SK-N-SH treated with all-trans-retinoic acid at 6 μM for 48 hours (cell line): ENCODE measurements around the gene SCN2A.
A peak's percentile ranks its signal among the peaks of the same experiment; 100 is the strongest.

Experiments
- ATAC-seq: fragments of 200-7000 bp; cut with Tn5 transposase; 3 replicates; pipeline ENCODE4 v1.9.1; 2020; ENCODE audit warnings: mild to moderate bottlenecking, moderate library complexity
- ARNTL ChIP-seq: fragments of 450-650 bp; formaldehyde crosslinking; IDR thresholded peaks from 2 replicates; pipeline ENCODE4 v1.5.0; 2020; ENCODE audit warnings: low read depth, mild to moderate bottlenecking, moderate library complexity, borderline replicate concordance
- BACH2 ChIP-seq: fragments of 250-450 bp; sonication (Bioruptor Pico); IDR thresholded peaks from 2 replicates; pipeline ENCODE4 v1.9.0; 2021; ENCODE audit warnings: mild to moderate bottlenecking, borderline replicate concordance
- CSDC2 ChIP-seq: fragments of 250-450 bp; sonication (Bioruptor Pico); IDR thresholded peaks from 2 replicates; pipeline ENCODE4 v1.5.0; 2020; ENCODE audit warnings: mild to moderate bottlenecking, moderate library complexity
- CSRNP3 ChIP-seq: fragments of 250-450 bp; sonication (Bioruptor Pico); IDR thresholded peaks from 2 replicates; pipeline ENCODE4 v1.5.1; 2021; ENCODE audit warnings: mild to moderate bottlenecking, moderate library complexity
- ESRRG ChIP-seq: fragments of 250-450 bp; sonication (Bioruptor Pico); IDR thresholded peaks from 2 replicates; pipeline ENCODE4 v1.6.1; 2021; ENCODE audit warnings: mild to moderate bottlenecking
- OSR1 ChIP-seq: fragments of 250-450 bp; sonication (Bioruptor Pico); IDR thresholded peaks from 2 replicates; pipeline ENCODE4 v1.8.0; 2022; ENCODE audit warnings: moderate library complexity, mild to moderate bottlenecking, inconsistent platforms
- POU6F1 ChIP-seq: fragments of 250-450 bp; sonication (Bioruptor Pico); IDR thresholded peaks from 2 replicates; pipeline ENCODE4 v1.8.0; 2021; ENCODE audit warnings: low read depth, mild to moderate bottlenecking, moderate library complexity, borderline replicate concordance
- PPARA ChIP-seq: fragments of 250-450 bp; sonication (Bioruptor Pico); IDR thresholded peaks from 2 replicates; pipeline ENCODE4 v1.5.0; 2020; ENCODE audit warnings: mild to moderate bottlenecking, borderline replicate concordance
- RARB ChIP-seq: fragments of 250-450 bp; sonication (Bioruptor Pico); IDR thresholded peaks from 2 replicates; pipeline ENCODE4 v1.8.0; 2021; ENCODE audit warnings: mild to moderate bottlenecking, moderate library complexity
- SNAI2 ChIP-seq: fragments of 250-450 bp; sonication (Bioruptor Pico); IDR thresholded peaks from 2 replicates; pipeline ENCODE4 v1.5.0; 2020; ENCODE audit warnings: mild to moderate bottlenecking, moderate library complexity
- TOX ChIP-seq: fragments of 250-450 bp; sonication (Bioruptor Pico); IDR thresholded peaks from 2 replicates; pipeline ENCODE4 v1.8.0; 2021; ENCODE audit warnings: mild to moderate bottlenecking, moderate library complexity, borderline replicate concordance
- ZC3H10 ChIP-seq: fragments of 250-450 bp; sonication (Bioruptor Pico); IDR thresholded peaks from 2 replicates; pipeline ENCODE4 v1.5.1; 2021; ENCODE audit warnings: mild to moderate bottlenecking, moderate library complexity
- ZFP3 ChIP-seq: fragments of 250-450 bp; sonication (Bioruptor Pico); IDR thresholded peaks from 2 replicates; pipeline ENCODE4 v1.5.0; 2020; ENCODE audit warnings: mild to moderate bottlenecking, moderate library complexity
- ZFP30 ChIP-seq: fragments of 450-650 bp; formaldehyde crosslinking; IDR thresholded peaks from 2 replicates; pipeline ENCODE4 v1.5.0; 2022; ENCODE audit warnings: mild to moderate bottlenecking, moderate library complexity
- ZNF565 ChIP-seq: fragments of 450-650 bp; formaldehyde crosslinking; conservative IDR thresholded peaks from 2 replicates; pipeline ENCODE4 v1.5.0; 2020; ENCODE audit warnings: low read depth, mild to moderate bottlenecking, moderate library complexity
- ZNF70 ChIP-seq: fragments of 450-650 bp; formaldehyde crosslinking; IDR thresholded peaks from 2 replicates; pipeline ENCODE4 v1.5.0; 2020; ENCODE audit warnings: mild to moderate bottlenecking, moderate library complexity
- ZNF8 ChIP-seq: fragments of 450-650 bp; formaldehyde crosslinking; IDR thresholded peaks from 2 replicates; pipeline ENCODE4 v1.5.0; 2020; ENCODE audit warnings: mild to moderate bottlenecking, moderate library complexity
- TF ChIP-seq, protein P1 (sequence below): fragments of 250-450 bp; sonication (Bioruptor Pico); IDR thresholded peaks from 2 replicates; pipeline ENCODE4 v1.5.1; 2020; ENCODE audit warnings: low read depth, mild to moderate bottlenecking, moderate library complexity
- TF ChIP-seq, protein P2 (sequence below): fragments of 250-450 bp; sonication (Bioruptor Pico); IDR thresholded peaks from 2 replicates; pipeline ENCODE4 v1.5.0; 2020; ENCODE audit warnings: mild to moderate bottlenecking, moderate library complexity

The SCN2A gene

DNA sequence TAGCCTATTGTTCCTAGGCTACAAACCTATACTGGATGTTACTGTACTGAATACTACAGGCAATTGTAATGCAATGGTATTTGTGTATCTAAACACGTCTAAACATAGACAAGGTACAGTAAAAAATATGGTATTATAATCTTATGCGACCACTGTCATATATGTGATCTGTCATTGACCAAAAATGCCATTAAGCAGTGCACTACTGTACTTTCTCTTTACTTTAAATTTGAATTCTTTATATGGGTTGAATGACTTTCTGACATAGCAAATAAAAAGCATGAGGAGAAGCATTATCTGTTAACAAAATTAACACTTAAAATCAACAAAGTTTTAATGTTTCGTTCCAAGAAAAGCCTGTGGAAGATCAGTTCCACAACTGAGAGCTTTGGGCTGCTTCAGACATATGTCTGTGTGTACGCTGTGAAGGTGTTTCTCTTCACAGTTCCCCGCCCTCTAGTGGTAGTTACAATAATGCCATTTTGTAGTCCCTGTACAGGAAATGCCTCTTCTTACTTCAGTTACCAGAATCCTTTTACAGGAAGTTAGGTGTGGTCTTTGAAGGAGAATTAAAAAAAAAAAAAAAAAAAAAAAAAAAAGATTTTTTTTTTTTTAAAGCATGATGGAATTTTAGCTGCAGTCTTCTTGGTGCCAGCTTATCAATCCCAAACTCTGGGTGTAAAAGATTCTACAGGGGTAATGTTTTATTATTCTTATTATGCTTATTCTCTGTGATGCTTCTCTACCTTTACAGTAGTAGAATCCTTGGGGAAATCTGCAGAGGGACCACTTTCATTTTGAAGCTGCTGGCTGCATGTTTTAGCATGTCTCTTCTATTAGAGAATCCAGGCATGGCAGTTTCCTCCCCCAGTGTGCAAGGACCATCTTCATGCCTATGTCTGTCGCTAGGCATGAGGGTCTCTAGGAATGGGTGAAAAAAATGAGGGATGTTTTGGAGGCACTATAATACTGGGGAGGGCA is 54.5 kb downstream of the SCN2A start:
- peak; percentile 100 for ATAC-seq
- no peak for TF ChIP-seq OSR1 (CRISPR knock-in tag)

GRCh38 chr2:165294912-165295311 is 55.7 kb downstream of the SCN2A start:
- ATAC-seq: peak; percentile 58; the same call in 2 of the 3 replicates
- TF ChIP-seq CSRNP3 (CRISPR knock-in tag) (no peak), ESRRG (CRISPR knock-in tag) (no peak), OSR1 (CRISPR knock-in tag) (no peak), RARB (CRISPR knock-in tag) (no peak), ZNF565 (CRISPR knock-in tag) (no peak), POU6F1 (CRISPR knock-in tag) (no peak)
- TF ChIP-seq, protein P1, sequence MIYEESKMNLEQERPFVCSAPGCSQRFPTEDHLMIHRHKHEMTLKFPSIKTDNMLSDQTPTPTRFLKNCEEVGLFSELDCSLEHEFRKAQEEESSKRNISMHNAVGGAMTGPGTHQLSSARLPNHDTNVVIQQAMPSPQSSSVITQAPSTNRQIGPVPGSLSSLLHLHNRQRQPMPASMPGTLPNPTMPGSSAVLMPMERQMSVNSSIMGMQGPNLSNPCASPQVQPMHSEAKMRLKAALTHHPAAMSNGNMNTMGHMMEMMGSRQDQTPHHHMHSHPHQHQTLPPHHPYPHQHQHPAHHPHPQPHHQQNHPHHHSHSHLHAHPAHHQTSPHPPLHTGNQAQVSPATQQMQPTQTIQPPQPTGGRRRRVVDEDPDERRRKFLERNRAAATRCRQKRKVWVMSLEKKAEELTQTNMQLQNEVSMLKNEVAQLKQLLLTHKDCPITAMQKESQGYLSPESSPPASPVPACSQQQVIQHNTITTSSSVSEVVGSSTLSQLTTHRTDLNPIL (CRISPR knock-in tag): no peak
- TF ChIP-seq, all 23 proteins: peak for 0

DNA sequence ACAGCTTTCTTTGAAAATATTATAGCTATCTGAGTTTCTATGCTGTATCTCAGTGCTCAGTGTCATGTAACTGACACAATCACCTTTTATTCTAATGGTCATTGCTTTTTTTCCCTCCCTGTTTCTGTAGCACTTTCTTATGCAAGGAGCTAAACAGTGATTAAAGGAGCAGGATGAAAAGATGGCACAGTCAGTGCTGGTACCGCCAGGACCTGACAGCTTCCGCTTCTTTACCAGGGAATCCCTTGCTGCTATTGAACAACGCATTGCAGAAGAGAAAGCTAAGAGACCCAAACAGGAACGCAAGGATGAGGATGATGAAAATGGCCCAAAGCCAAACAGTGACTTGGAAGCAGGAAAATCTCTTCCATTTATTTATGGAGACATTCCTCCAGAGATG is 56.4 kb downstream of the SCN2A start:
- TF ChIP-seq ZNF70 (CRISPR knock-in tag) (no peak), PPARA (CRISPR knock-in tag) (no peak), CSRNP3 (CRISPR knock-in tag) (no peak), ZFP30 (CRISPR knock-in tag) (no peak), ESRRG (CRISPR knock-in tag) (no peak), ZC3H10 (CRISPR knock-in tag) (no peak)
- TF ChIP-seq, protein P1 (CRISPR knock-in tag): no peak
- no peak for ATAC-seq

DNA sequence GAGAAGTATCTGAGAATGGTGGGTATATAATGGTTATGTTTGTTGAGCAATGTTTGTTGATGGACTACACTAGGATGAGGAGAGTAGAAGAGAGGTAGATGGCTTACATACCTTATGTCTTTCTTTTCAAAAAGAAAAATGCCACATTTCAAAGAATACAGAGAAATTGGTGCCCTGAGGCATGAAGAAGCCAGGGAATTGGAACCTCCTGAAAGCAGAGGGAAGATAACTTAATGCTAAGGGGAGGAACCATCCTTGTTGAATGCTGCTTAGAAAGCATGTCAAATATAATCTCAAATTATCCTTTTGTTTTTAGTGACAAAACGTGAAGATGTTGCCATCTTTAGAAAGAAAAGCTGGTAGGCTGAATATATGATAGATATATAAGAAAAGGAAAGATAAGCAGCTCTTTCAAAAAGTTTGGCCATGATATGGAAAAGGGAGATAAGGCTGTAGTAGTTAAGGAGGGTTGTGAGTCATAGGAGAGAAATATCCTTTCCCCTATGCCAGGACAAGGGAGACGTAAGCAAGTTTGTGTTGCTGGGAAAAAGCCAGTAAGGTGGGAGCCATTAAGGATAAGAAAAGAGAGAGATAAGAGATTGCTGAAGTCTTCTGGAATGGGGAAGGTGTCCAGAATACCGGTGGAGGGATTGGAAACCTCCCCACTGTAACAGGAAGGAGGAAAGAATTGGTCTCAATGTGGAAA is 66.3 kb downstream of the SCN2A start:
- no peak for ATAC-seq
- TF ChIP-seq, protein P2, sequence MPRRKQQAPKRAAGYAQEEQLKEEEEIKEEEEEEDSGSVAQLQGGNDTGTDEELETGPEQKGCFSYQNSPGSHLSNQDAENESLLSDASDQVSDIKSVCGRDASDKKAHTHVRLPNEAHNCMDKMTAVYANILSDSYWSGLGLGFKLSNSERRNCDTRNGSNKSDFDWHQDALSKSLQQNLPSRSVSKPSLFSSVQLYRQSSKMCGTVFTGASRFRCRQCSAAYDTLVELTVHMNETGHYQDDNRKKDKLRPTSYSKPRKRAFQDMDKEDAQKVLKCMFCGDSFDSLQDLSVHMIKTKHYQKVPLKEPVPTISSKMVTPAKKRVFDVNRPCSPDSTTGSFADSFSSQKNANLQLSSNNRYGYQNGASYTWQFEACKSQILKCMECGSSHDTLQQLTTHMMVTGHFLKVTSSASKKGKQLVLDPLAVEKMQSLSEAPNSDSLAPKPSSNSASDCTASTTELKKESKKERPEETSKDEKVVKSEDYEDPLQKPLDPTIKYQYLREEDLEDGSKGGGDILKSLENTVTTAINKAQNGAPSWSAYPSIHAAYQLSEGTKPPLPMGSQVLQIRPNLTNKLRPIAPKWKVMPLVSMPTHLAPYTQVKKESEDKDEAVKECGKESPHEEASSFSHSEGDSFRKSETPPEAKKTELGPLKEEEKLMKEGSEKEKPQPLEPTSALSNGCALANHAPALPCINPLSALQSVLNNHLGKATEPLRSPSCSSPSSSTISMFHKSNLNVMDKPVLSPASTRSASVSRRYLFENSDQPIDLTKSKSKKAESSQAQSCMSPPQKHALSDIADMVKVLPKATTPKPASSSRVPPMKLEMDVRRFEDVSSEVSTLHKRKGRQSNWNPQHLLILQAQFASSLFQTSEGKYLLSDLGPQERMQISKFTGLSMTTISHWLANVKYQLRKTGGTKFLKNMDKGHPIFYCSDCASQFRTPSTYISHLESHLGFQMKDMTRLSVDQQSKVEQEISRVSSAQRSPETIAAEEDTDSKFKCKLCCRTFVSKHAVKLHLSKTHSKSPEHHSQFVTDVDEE (CRISPR knock-in tag): no peak
- TF ChIP-seq BACH2 (CRISPR knock-in tag) (no peak), ZNF8 (no peak), TOX (CRISPR knock-in tag) (no peak), CSRNP3 (CRISPR knock-in tag) (no peak), ARNTL (CRISPR knock-in tag) (no peak), CSDC2 (CRISPR knock-in tag) (no peak), SNAI2 (CRISPR knock-in tag) (no peak), ZC3H10 (CRISPR knock-in tag) (no peak), ZNF565 (CRISPR knock-in tag) (no peak), OSR1 (CRISPR knock-in tag) (no peak), ZFP3 (CRISPR knock-in tag) (no peak), PPARA (CRISPR knock-in tag) (no peak)
- TF ChIP-seq, protein P1 (CRISPR knock-in tag): no peak
